K562 (cell line): ENCODE results near the gene SLC7A4. TPM values are rescaled to one million over a fixed set of nuclear protein-coding genes. Genes with fewer than 3 reads are reported as not detected.
A peak's percentile ranks its signal among the peaks of the same experiment; 100 is the strongest.

Experiments used
- BACH1 ChIP-seq: fragments of 200-800 bp; sonication (Bioruptor generic); IDR thresholded peaks from 2 replicates; pipeline ENCODE4 v1.6.1; 2016; ENCODE audit warnings: missing genetic modification characterization, missing compliant biosample characterization
- BRCA1 ChIP-seq, 2 experiments: fragments of 450-650 bp in 1 of 2; sonication (generic) in 1 of 2; formaldehyde crosslinking in 1 of 2; IDR thresholded peaks; 2 replicates each; pipeline versions ENCODE4 v1.5.0 to v1.6.1; 2017 to 2020; ENCODE audit warnings: mild to moderate bottlenecking in 1 of 2, missing genetic modification reagents in 1 of 2
- C11orf30 ChIP-seq: fragments of 450-650 bp; IDR thresholded peaks from 2 replicates; pipeline ENCODE4 v1.6.1; 2016; ENCODE audit warnings: low read depth, mild to moderate bottlenecking
- DMBX1 ChIP-seq: fragments of 250-450 bp; sonication (Bioruptor Pico); IDR thresholded peaks from 2 replicates; pipeline ENCODE4 v1.8.0; 2022; ENCODE audit warnings: inconsistent platforms, mild to moderate bottlenecking, moderate library complexity, borderline replicate concordance
- FOXM1 ChIP-seq, 2 experiments: fragments of 450-650 bp in 1 of 2; sonication (generic) in 1 of 2; formaldehyde crosslinking in 1 of 2; IDR thresholded peaks; 2 replicates each; pipeline versions ENCODE4 v1.6.1 to v1.9.0; 2017 to 2022; ENCODE audit warnings: low read depth in 2 of 2, mild to moderate bottlenecking in 2 of 2, missing genetic modification reagents in 1 of 2, moderate library complexity in 1 of 2
- HDAC8 ChIP-seq: fragments of 450-650 bp; IDR thresholded peaks from 2 replicates; pipeline ENCODE4 v1.6.1; 2016; ENCODE audit warnings: mild to moderate bottlenecking, missing genetic modification characterization, moderate library complexity, missing compliant biosample characterization
- KDM5B ChIP-seq: fragments of 200-600 bp; sonication (generic); IDR thresholded peaks from 2 replicates; pipeline ENCODE4 v1.6.1; 2012; ENCODE audit warnings: low read depth, mild to moderate bottlenecking, moderate library complexity, low read length, control low read depth, inconsistent platforms; ENCODE audit not compliant: insufficient replicate concordance
- LARP7 ChIP-seq: fragments of 450-650 bp; IDR thresholded peaks from 2 replicates; pipeline ENCODE4 v1.6.1; 2016
- MTA1 ChIP-seq: fragments of 450-650 bp; IDR thresholded peaks from 2 replicates; pipeline ENCODE4 v1.6.1; 2017; ENCODE audit warnings: borderline replicate concordance
- MYC ChIP-seq, 2 experiments: fragments of 250-450 bp in 1 of 2; sonication (Bioruptor Pico) in 1 of 2; IDR thresholded peaks; 2 replicates each; pipeline versions ENCODE4 v1.5.1 to v1.6.1; 2012 to 2021; ENCODE audit warnings: low read depth in 2 of 2, borderline replicate concordance in 1 of 2, improper control_type of control experiment in 1 of 2, low read length in 1 of 2, mild to moderate bottlenecking in 1 of 2, moderate library complexity in 1 of 2
- NUFIP1 ChIP-seq: fragments of 450-650 bp; IDR thresholded peaks from 2 replicates; pipeline ENCODE4 v1.6.1; 2018; ENCODE audit not compliant: partially characterized antibody
- POLR2G ChIP-seq: fragments of 200-400 bp; formaldehyde crosslinking; IDR thresholded peaks from 2 replicates; pipeline ENCODE4 v1.6.1; 2017; ENCODE audit warnings: low read depth, mild to moderate bottlenecking, antibody characterized with exemption, low read length, moderate library complexity
- SAP30 ChIP-seq: fragments of 200-600 bp; sonication (generic); IDR thresholded peaks from 2 replicates; pipeline ENCODE4 v1.6.1; 2012; ENCODE audit warnings: borderline replicate concordance, low read depth, mild to moderate bottlenecking, moderate library complexity, low read length, control low read depth, inconsistent platforms; ENCODE audit not compliant: insufficient read depth, poor library complexity, severe bottlenecking
- SIN3B ChIP-seq: fragments of 450-650 bp; IDR thresholded peaks from 2 replicates; pipeline ENCODE4 v1.6.1; 2017; ENCODE audit warnings: low read depth, mild to moderate bottlenecking, moderate library complexity
- SRF ChIP-seq, 2 experiments: fragments of 250-450, 450-650 bp in 1 of 2; sonication (Bioruptor Pico) in 1 of 2; sonication (generic) in 1 of 2; formaldehyde crosslinking; IDR thresholded peaks; 2 replicates each; pipeline versions ENCODE4 v1.5.0 to v1.5.1; 2020 to 2022; ENCODE audit warnings: mild to moderate bottlenecking in 1 of 2, missing genetic modification reagents in 1 of 2
- STAT6 ChIP-seq: sonication (generic); formaldehyde crosslinking; IDR thresholded peaks from 2 replicates; pipeline ENCODE4 v1.8.1; 2023; ENCODE audit warnings: mild to moderate bottlenecking, missing genetic modification reagents
- TCFL5 ChIP-seq: fragments of 250-450 bp; sonication (Bioruptor Pico); conservative IDR thresholded peaks from 2 replicates; pipeline ENCODE4 v1.6.1; 2021; ENCODE audit warnings: mild to moderate bottlenecking, moderate library complexity, matching md5 sums
- TFE3 ChIP-seq: fragments of 450-650 bp; formaldehyde crosslinking; IDR thresholded peaks from 2 replicates; pipeline ENCODE4 v1.4.0; 2020; ENCODE audit warnings: mild to moderate bottlenecking, mixed read lengths
- WHSC1 ChIP-seq: IDR thresholded peaks from one replicate; pipeline ENCODE4 v1.6.1; 2012; ENCODE audit warnings: low read length, control low read depth, inconsistent platforms
- ZFP36 ChIP-seq: fragments of 150-350 bp; IDR thresholded peaks from 2 replicates; pipeline ENCODE4 v1.6.1; 2018; ENCODE audit warnings: low read length, low read depth; ENCODE audit not compliant: partially characterized antibody
- ZNF165 ChIP-seq: fragments of 250-450 bp; sonication (Bioruptor Pico); IDR thresholded peaks from 2 replicates; pipeline ENCODE4 v1.4.0; 2020; ENCODE audit warnings: borderline replicate concordance
- ZNF41 ChIP-seq: fragments of 250-450 bp; sonication (Bioruptor Pico); conservative IDR thresholded peaks from 2 replicates; pipeline ENCODE4 v1.4.0; 2020; ENCODE audit warnings: mild to moderate bottlenecking
- ZNF707 ChIP-seq: fragments of 250-450 bp; sonication (Bioruptor Pico); conservative IDR thresholded peaks from 2 replicates; pipeline ENCODE4 v1.8.0; 2022; ENCODE audit warnings: inconsistent platforms, mild to moderate bottlenecking, moderate library complexity
- polyA plus RNA-seq, 8 experiments: library from polyadenylated mRNA; depleted of rRNA in 4 of 8; stranded (reverse) in 5 of 8; unstranded in 3 of 8; fragments of >200 nt; fragmentation: Nextera tagmentation in 2 of 8; fragmentation: Illumina TruSeq in 1 of 8; extraction: Ambion mirVana in 2 of 8; extraction: Trizol in 1 of 8; gene quantifications; 2 replicates each; pipeline versions ENCODE4 v1.2.1 to v1.2.3, GENCODE V29; 2011 to 2014; ENCODE audit warnings: inconsistent platforms in 1 of 8, missing spikeins in 1 of 8
- total RNA-seq, 7 experiments: library from RNA; depleted of rRNA in 6 of 7; stranded (reverse); fragments of >200 nt in 6 of 7; fragmentation: Illumina TruSeq in 2 of 7; extraction: Trizol in 2 of 7; gene quantifications; 2 replicates each; pipeline versions ENCODE4 v1.2.1 to v1.2.3, GENCODE V29; 2011 to 2021; ENCODE audit warnings: low replicate concordance in 1 of 7

The SLC7A4 gene
- total and polyA plus RNA-seq, 9 of the 15 experiments (the other 6 are each of a cell fraction or from before 2014, with no cell fraction given): not detected

GRCh38 chr22:21013657-21014201, 18.6 kb downstream of the SLC7A4 start (continued):
- TF ChIP-seq TFE3 (peak; percentile 41), BRCA1 (IDR thresholded peaks at IDR 0.05) (no peak), BRCA1 (CRISPR knock-in tag; IDR thresholded peaks at IDR 0.05) (no peak), WHSC1 (peak; percentile 46), TCFL5 (CRISPR knock-in tag) (no peak; the same call in 1 of the 2 replicates), LARP7 (no peak), SRF (CRISPR knock-in tag; IDR thresholded peaks at IDR 0.05) (0 out of 4 replicates have a peak, but pooled peaks of 1 of the 2 experiments have one; percentile 76), BACH1 (tag) (no peak), ZNF707 (CRISPR knock-in tag) (peak; percentile 49; the same call in 1 of the 2 replicates), C11orf30 (no peak), POLR2G (peak; percentile 88), SIN3B (no peak), MTA1 (no peak), KDM5B (peak; percentile 96), DMBX1 (CRISPR knock-in tag) (peak; percentile 69), SAP30 (peak; percentile 47), ZFP36 (no peak), FOXM1 (IDR thresholded peaks at IDR 0.05; ENCODE audit: low read depth) (no peak), FOXM1 (CRISPR knock-in tag; IDR thresholded peaks at IDR 0.05; ENCODE audit: low read depth) (no peak), STAT6 (CRISPR knock-in tag) (no peak), HDAC8 (tag) (peak; percentile 83), NUFIP1 (no peak), ZNF41 (CRISPR knock-in tag) (peak; percentile 29; the same call in 1 of the 2 replicates), MYC (IDR thresholded peaks at IDR 0.05; ENCODE audit: low read depth, low read length) (no peak), MYC (CRISPR knock-in tag; IDR thresholded peaks at IDR 0.05; ENCODE audit: borderline replicate concordance, low read depth) (peak; percentile 40; the same call in 1 of the 2 replicates), ZNF165 (peak; percentile 89)
